ENCODE data around the gene ADAMTSL3. TPM values are rescaled to one million over a fixed set of nuclear protein-coding genes. Genes with fewer than 3 reads are reported as not detected.

ADAMTSL3 gene
- total and polyA plus RNA-seq, 2 of the 4 experiments (the other 2 are of a cell fraction), result under 0.01 to 0.02 TPM

GRCh38 chr15:83889995-83890394, 236.1 kb downstream of the ADAMTSL3 start:
- Histone ChIP-seq H4K5ac (ENCODE audit: low read depth, low read length) (no peak overlapping the region), H3K4me2 (ENCODE audit: low read depth, low read length) (no peak overlapping the region), H3K4ac (ENCODE audit: low read depth, low read length) (no peak overlapping the region), H2AFZ (replicated peaks; ENCODE audit: low read length, poor library complexity) (no peak overlapping the region), H4K91ac (ENCODE audit: insufficient read depth, low read depth, low read length) (no peak overlapping the region), H3K4me3 (ENCODE audit: insufficient read depth, low read depth, low read length) (no peak overlapping the region), H3K56ac (ENCODE audit: extremely low read depth, insufficient read depth, low read length) (no peak overlapping the region), H3K9ac (ENCODE audit: low read depth, low read length) (no peak overlapping the region), H3K27ac (ENCODE audit: insufficient read depth, low read length) (no peak overlapping the region), H2BK120ac (ENCODE audit: low read depth, low read length) (no peak overlapping the region), H3K79me1 (ENCODE audit: low read depth in 1 of 2, low read length in 2 of 2) (no peaks in the 10 kb centered on the region), H3K27me3 (ENCODE audit: control insufficient read depth, insufficient read depth, low read length) (no peaks in the 10 kb centered on the region), H2BK20ac (ENCODE audit: low read depth, low read length) (no peak overlapping the region), H3K9me1 (ENCODE audit: insufficient read depth, low read length) (no peaks in the 10 kb centered on the region), H4K20me1 (ENCODE audit: insufficient read depth, low read length) (no peaks in the 10 kb centered on the region), H2AK5ac (ENCODE audit: low read depth, low read length) (no peak overlapping the region), H3K36me3 (ENCODE audit: control insufficient read depth, insufficient read depth, low read length) (no peaks in the 10 kb centered on the region), H4K8ac (ENCODE audit: low read depth in 2 of 2, low read length in 2 of 2) (no peak overlapping the region), H2BK15ac (ENCODE audit: low read depth, low read length) (no peak overlapping the region), H3K18ac (ENCODE audit: low read depth, low read length) (no peak overlapping the region), H3K23ac (ENCODE audit: low read depth, low read length) (no peak overlapping the region), H3K14ac (replicated peaks; ENCODE audit: low read depth, low read length) (no peak overlapping the region), H3K9me3 (ENCODE audit: control insufficient read depth, insufficient read depth, low read length) (no peaks in the 10 kb centered on the region), H2BK5ac (ENCODE audit: low read depth, low read length, poor library complexity, severe bottlenecking) (no peak overlapping the region), H3K4me1 (ENCODE audit: control insufficient read depth, insufficient read depth, low read length) (no peaks in the 10 kb centered on the region), H2AK9ac (replicated peaks; ENCODE audit: low read depth, low read length, poor library complexity) (no peak overlapping the region)
- CTCF ChIA-PET, result interaction anchor here (0.6 to 1.0 kb wide), 2 partner anchors 17 to 56 kb away, joined by 3 read pairs; no protein-coding TSS in a partner anchor
- BruUV-seq (replicated peaks), result no TSS peak
- POLR2A ChIA-PET (ENCODE audit: unreplicated experiment), result no interaction called here
- WGBS, 2 experiments (ENCODE audit: extremely low coverage in 2 of 2, insufficient read length in 1 of 2), result no CpG with 5 or more reads among the region's 3 CpGs
- dilution Hi-C loops (cut with HindIII; ENCODE audit: low sequenced_read_pairs, unreplicated experiment), result no loop called here
- intact Hi-C loops (cut with micrococcal nuclease), result no loop called here
- no peak for TF ChIP-seq MAFK (IDR thresholded peaks at IDR 0.05; ENCODE audit: low read depth, low read length)
- TF ChIP-seq CHD1 (IDR thresholded peaks at IDR 0.05; ENCODE audit: low read depth, low read length), result no peak
- TF ChIP-seq MXI1 (IDR thresholded peaks at IDR 0.05; ENCODE audit: borderline replicate concordance, low read depth, low read length), result no peak
- no peak for TF ChIP-seq POLR2A (IDR thresholded peaks at IDR 0.05; ENCODE audit: low read depth, low read length)
- TF ChIP-seq USF2 (IDR thresholded peaks at IDR 0.05; ENCODE audit: low read depth, low read length), result no peak
- TF ChIP-seq SMC3 (IDR thresholded peaks at IDR 0.05; ENCODE audit: low read depth, low read length), result no peak
- no peak for TF ChIP-seq RCOR1 (IDR thresholded peaks at IDR 0.05; ENCODE audit: insufficient replicate concordance, low read length)
- TF ChIP-seq NFE2L2 (IDR thresholded peaks at IDR 0.05; ENCODE audit: low read depth, low read length), result no peak
- TF ChIP-seq, protein P1, sequence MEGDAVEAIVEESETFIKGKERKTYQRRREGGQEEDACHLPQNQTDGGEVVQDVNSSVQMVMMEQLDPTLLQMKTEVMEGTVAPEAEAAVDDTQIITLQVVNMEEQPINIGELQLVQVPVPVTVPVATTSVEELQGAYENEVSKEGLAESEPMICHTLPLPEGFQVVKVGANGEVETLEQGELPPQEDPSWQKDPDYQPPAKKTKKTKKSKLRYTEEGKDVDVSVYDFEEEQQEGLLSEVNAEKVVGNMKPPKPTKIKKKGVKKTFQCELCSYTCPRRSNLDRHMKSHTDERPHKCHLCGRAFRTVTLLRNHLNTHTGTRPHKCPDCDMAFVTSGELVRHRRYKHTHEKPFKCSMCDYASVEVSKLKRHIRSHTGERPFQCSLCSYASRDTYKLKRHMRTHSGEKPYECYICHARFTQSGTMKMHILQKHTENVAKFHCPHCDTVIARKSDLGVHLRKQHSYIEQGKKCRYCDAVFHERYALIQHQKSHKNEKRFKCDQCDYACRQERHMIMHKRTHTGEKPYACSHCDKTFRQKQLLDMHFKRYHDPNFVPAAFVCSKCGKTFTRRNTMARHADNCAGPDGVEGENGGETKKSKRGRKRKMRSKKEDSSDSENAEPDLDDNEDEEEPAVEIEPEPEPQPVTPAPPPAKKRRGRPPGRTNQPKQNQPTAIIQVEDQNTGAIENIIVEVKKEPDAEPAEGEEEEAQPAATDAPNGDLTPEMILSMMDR (conservative IDR thresholded peaks at IDR 0.05; ENCODE audit: low read depth, low read length), result no peak
- no peak for TF ChIP-seq MAZ (IDR thresholded peaks at IDR 0.05; ENCODE audit: borderline replicate concordance, low read depth, low read length)
- TF ChIP-seq RFX5 (IDR thresholded peaks at IDR 0.05; ENCODE audit: low read depth, low read length), result no peak
- ATAC-seq (ENCODE audit: low read depth) (no peak), DNase-seq (no peak)
- in situ Hi-C loops (cut with MboI; ENCODE audit: low sequenced_read_pairs), result no loop called here
